Adrenal gland (tissue), 5 donors: Measurements from ENCODE around the gene CASP1.

Experiments
- CTCF ChIP-seq, 6 experiments: fragments of 450-650 bp in 4 of 6; fragments of 200-600 bp in 2 of 6; sonication (generic) in 1 of 6; IDR thresholded peaks; 1 replicate in 5 of 6; 2 replicates in 1 of 6; pipeline versions ENCODE4 v1.5.1 to v1.8.0; 2016 to 2021; ENCODE audit warnings: antibody characterized with exemption in 6 of 6, mild to moderate bottlenecking in 2 of 6, moderate library complexity in 1 of 6
- POLR2A ChIP-seq, 2 donors: fragments of 450-650 bp; IDR thresholded peaks; one replicate each; pipeline ENCODE4 v1.6.1; 2017; ENCODE audit warnings: antibody characterized with exemption in 2 of 2, mild to moderate bottlenecking in 2 of 2, moderate library complexity in 1 of 2
- donor health status: DM: no; HTN: no; CAD: no.

DNA sequence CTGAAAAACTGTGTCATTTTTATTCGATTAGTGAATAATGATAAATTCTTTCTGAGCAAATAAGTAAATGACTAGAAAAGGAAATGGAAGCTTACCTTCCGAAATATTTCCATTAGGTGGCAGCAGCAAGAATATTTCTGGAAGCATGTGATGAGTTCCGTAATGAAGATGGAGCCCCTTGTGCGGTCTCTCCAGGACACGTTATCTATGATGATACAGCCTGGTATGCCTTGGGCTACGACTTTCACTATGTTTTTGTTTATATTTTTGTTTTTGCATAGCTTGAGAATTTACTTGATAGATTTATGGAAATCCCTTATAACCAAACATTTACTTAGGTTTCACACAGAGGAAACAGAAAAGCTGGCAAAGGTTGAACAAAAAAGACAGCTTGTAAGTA is 37.7 kb downstream of the CASP1 start:
- TF ChIP-seq CTCF (IDR thresholded peaks at IDR 0.05) (no peak), POLR2A (IDR thresholded peaks at IDR 0.05) (no peak)
